Activated T-helper 17 cell treated with anti-CD3 and anti-CD28 coated beads, Interleukin-2, amount 50 U/mL, for 72 hours (primary cell): Measurements from ENCODE around the gene GFM2. TPM values are rescaled to one million over a fixed set of nuclear protein-coding genes. Genes with fewer than 3 reads are reported as not detected.
"Not testable (repeated sequence)": the region's sequence is repeated elsewhere in the genome, so short reads cannot be mapped to it uniquely, and the experiment has no call there.

Source experiments
- ATAC-seq: fragments of 150-1000 bp; cut with Tn5 transposase; replicated peaks from 2 replicates; pipeline ENCODE4 v1.10.0; 2021; ENCODE audit warnings: mild to moderate bottlenecking, moderate library complexity
- H3K27ac Mint-ChIP-seq: one replicate; pipeline ENCODE4 v1.8.0; 2022; ENCODE audit warnings: mixed read lengths
- H3K27me3 Mint-ChIP-seq: one replicate; pipeline ENCODE4 v1.8.0; 2022; ENCODE audit warnings: mixed read lengths
- H3K36me3 Mint-ChIP-seq: one replicate; pipeline ENCODE4 v1.8.0; 2022; ENCODE audit warnings: low read depth, mild to moderate bottlenecking, mixed read lengths
- H3K4me1 Mint-ChIP-seq: one replicate; pipeline ENCODE4 v1.8.0; 2022; ENCODE audit warnings: mixed read lengths
- H3K4me3 Mint-ChIP-seq: one replicate; pipeline ENCODE4 v1.8.0; 2022; ENCODE audit warnings: mild to moderate bottlenecking, mixed read lengths
- H3K9me3 Mint-ChIP-seq: one replicate; pipeline ENCODE4 v1.8.0; 2022; ENCODE audit warnings: mixed read lengths
- total RNA-seq, 2 donors: library from RNA; stranded (reverse); gene quantifications; one replicate each; pipeline ENCODE4 v1.2.3, GENCODE V29; 2022

The GFM2 gene
- total RNA-seq, 2 donors from 2014 or later, result 26.7 to 37.8 TPM

DNA sequence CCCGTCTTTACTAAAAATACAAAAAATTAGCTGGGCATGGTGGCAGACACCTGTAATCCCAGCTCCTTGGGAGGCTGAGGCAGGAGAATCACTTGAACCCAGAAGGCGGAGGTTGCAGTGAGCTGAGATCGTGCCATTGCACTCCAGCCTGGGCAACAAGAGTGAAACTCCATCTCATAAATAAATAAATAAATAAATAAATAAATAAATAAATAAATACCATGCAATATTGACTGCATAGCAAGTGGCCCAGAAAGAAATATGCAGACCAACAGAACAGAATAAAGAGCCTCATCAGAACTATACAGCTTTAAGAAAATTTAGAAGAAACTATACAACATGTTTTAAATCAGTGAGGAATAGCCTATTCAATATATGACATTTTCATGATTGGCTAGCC lies 88.8 kb downstream of the GFM2 start:
- H3K9me3 Mint-ChIP-seq, H3K4me1 Mint-ChIP-seq, H3K4me3 Mint-ChIP-seq, H3K36me3 Mint-ChIP-seq, ATAC-seq, H3K27ac Mint-ChIP-seq: not testable (repeated sequence)
- peaks cover 13% of the 10 kb centered on the region for H3K27me3 Mint-ChIP-seq

DNA sequence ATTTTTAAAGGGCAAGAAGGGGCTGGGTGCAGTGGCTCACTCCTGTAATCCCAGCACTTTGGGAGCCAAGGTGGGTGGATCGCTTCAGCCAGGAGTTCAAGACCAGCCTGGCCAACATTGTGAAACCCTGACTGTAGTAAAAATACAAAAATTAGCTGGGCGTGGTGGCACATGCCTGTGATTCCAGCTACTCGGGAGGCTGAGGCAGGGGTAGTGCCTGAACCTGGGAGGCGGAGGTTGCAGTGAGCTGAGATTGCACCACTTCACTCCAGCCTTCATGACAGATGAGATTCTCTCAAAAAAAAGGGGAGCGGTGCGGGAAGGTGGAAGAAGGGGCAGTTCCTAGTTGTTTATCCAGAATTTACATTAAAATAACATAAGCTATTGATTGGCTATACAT lies 90.5 kb downstream of the GFM2 start:
- H3K27me3 Mint-ChIP-seq, result peaks cover 19% of the 10 kb centered on the region
- H3K27ac Mint-ChIP-seq, H3K9me3 Mint-ChIP-seq, H3K4me3 Mint-ChIP-seq, H3K36me3 Mint-ChIP-seq, H3K4me1 Mint-ChIP-seq, ATAC-seq: not testable (repeated sequence)

DNA sequence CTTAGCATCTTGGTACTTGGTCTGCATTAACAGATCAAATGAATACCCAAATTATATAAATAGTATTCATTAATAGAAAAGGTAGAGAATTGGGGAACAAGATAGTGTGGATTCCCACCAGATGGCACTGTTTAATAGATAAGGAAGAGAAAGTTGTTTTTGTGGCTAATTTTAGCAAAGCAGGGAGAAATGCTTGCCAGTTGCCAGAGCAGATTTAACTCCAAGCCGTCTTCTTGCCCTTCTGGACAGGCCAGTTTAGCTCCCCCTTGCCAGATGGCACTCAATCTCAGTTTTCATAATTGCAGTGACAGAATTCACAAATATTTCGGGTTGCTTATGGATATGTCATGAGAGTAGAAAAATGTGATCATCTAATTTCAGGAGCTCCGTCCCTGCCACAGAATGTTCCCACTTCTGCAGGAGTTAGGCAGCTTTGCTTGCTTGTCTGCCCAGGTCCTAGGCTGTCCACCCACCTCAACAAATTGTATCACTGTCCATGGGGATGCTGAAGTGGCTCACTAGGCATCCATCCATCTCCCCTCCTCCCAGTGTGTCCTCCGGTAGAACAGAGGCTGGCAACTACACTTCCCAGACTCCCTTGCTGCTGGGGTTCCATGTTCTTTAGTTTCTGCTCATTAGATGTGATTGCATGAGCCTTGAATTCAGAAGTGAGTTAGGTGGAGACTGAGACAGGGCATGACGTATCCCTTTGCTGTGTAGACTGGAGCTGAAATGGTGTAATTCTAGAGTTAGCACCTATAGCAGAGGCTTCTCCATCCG lies 93.7 kb downstream of the GFM2 start:
- Mint-ChIP-seq H3K4me3 (no peak overlapping the region), H3K27me3 (peaks cover 13% of the 10 kb centered on the region), H3K36me3 (no peaks in the 10 kb centered on the region), H3K9me3 (no peaks in the 10 kb centered on the region), H3K27ac (no peak overlapping the region), H3K4me1 (no peaks in the 10 kb centered on the region)
- ATAC-seq, result no peak

DNA sequence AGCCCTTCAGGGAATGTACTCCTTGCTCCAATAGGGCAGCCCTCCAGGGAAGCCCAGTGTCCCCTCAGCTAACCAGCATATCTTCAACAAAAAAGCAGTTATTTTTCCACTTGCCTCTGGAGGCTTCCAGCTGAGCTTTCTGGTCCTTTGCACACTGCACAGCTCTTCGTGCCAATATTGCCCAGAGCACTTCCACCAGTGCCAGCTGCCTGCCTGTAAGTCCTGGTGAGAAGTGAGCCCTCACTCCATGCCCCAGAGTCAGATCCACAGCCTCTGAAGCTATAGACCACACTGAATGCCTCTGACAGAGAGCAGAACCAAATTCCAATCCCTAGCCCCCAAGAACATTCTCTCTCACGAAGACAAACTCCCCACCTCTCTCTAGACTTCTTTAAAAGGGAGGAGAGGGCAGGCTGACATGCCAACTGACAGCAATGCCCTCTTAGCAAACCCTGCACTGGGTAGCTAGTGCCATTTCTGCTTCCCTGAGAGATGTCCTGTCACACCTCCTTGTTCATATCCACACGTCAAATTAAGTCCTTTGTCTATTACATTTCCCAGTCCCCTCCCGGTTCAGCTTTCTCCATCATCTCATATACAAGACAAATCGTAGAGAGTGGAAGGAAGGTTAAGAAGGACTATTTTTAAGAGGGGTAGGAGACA lies 94.6 kb downstream of the GFM2 start:
- H3K4me1 Mint-ChIP-seq, result no peaks in the 10 kb centered on the region
- H3K27ac Mint-ChIP-seq, result no peak overlapping the region
- H3K36me3 Mint-ChIP-seq, result no peaks in the 10 kb centered on the region
- peaks cover 13% of the 10 kb centered on the region for H3K27me3 Mint-ChIP-seq
- no peaks in the 10 kb centered on the region for H3K9me3 Mint-ChIP-seq
- ATAC-seq, result no peak
- no peak overlapping the region for H3K4me3 Mint-ChIP-seq

Other genes starting within 250 kb of the GFM2 start
- gene ENC1, start 126.4 kb downstream of the GFM2 start, total RNA-seq, result under 1 TPM; 0.42 to 0.89 TPM
- 10 to 100 TPM; 42.4 to 79.0 TPM for gene HEXB, start 81.9 kb downstream of the GFM2 start, total RNA-seq
- gene NSA2, start 132 bp upstream of the GFM2 start, total RNA-seq, result 10 to 100 TPM; 75.9 to 80.3 TPM
- 10 to 100 TPM; 12.0 to 12.8 TPM for gene FAM169A, start 99.3 kb upstream of the GFM2 start, total RNA-seq